DMS79 treated with DMSO at 0.1 percent for 48 hours (cell line): ENCODE results near the gene OLAH.
"Not testable (repeated sequence)": the region's sequence is repeated elsewhere in the genome, so short reads cannot be mapped to it uniquely, and the experiment has no call there.

Experiments used
- DNase-seq: peaks from one replicate; lab custom pipeline; 2025; lab: John Stamatoyannopoulos, UW

OLAH gene

DNA sequence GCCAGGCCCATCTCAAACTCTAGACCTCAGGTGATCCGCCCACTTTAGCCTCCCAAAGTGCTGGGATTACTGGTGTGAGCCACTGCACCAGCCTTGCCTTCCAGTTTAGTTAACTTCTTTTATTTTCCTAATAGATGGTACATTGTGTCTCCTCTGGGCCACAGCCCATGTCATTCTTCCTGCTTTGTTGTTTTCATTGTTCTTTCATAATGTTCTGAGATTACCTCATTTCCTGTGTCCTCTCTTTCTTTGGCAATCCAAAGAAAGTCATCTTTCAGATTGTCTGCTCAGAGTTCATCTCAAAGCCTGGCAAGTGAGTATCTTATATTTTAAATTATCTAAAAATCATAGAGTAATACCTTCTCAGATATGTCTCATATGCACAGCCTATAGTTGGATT lies at the start of gene OLAH:
TSS of gene OLAH (plus strand) at position 270 of the 400 bp plus-strand sequence. CDS start 3,346 bp downstream, outside the sequence.
- no peak for DNase-seq

DNA sequence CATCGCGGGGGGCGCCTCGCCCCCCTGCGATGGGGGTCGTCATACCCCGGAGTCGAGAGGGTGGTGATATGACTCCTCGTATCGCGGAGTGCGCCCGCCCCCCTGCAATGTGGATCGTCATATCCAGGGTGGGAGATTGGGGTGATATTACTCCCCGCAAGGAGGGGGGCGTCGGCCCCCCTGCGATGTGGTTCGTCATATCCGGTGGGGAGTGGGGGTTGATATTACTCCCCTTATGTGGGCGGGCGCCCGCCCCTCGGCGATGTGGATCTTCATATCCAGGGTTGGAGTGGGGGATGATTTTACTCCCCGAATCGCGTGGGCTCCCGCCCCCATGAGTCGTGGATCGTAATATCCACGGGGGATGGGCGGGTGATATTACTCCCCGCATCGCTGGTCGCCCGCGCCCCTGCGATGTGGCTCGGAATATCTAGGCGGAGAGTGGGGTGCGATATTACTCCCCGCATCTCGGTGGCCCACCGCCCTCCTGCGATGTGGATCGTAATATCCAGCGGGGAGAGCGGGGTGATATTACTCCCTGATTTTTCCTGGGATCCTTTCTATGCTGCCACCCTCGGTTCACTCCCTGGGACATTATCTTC lies 47.7 kb upstream of the OLAH start:
- DNase-seq, result no peak

DNA sequence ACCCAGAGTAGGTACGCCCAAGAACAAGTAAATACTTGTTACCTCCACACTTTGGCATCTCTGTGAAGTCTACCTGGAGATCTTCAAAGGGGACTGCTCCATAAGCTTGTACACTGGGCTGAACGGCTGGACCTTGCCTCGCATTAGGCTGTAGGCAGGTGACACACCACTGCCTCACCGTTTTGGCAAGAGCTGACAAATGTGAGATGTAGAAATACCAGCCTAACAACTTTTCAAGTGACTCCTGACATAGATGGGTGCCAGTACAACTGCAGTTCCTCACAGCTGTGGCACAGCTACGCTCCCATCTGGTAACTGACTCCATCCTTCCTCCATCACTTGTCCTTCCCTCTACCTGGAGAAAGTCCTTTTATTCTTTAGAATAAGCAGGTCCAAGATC lies 30.2 kb upstream of the OLAH start:
- DNase-seq, result peak; percentile 2

DNA sequence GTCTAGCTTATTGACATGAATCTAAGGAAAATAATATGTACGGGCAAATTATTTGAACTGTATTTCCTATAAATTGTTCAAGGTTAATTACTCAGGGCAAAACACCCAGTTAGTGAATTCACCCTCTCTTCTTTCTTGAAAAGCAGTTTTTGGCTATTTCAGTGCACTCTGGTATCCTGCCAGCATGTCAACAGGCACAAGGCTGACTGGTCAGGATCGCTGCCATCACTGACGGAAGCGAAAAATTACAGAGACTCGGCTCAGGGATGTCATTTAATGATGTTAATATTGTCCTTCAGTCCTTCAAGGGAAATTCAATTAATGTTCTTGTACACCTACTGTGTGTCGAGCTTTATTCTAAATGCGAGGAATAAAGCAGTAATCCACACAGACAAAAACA lies 28.3 kb upstream of the OLAH start:
- no peak for DNase-seq

DNA sequence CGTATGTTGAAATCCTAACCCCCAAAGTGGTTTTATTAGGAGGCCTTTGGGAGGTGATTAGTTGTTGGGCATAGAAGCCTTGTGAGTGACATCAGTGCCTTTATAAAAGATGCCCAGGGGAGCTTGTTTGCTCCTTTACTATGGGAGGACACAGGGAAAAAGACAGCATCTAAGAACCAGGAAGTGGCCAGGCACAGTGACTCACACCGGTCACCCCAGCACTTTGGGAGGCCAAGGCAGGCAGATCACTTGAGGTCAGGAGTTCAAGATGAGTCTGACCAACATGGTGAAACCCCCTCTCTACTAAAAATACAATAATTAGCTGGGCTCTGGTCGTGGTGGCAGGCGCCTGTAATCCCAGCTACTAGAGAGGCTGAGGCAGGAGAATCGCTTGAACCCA lies 22.8 kb upstream of the OLAH start:
- not testable (repeated sequence) for DNase-seq

DNA sequence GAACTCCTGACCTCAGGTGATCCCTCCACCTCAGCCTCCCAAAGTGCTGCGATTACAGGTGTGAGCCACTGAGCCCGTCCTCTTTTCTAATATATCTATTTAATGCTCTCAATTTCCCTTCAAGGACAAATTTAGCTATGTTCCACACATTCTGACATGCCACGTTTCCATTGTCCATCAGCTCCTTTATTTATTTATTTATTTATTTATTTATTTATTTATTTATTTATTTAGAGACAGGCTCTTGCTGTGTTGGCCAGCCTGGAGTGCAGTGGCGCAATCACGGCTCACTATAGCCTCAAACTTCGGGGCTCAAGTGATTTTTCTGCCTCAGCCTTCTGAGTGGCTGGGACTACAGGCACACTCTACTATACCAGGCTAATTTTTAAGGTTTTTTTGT lies 20.7 kb upstream of the OLAH start:
- DNase-seq, result not testable (repeated sequence)

DNA sequence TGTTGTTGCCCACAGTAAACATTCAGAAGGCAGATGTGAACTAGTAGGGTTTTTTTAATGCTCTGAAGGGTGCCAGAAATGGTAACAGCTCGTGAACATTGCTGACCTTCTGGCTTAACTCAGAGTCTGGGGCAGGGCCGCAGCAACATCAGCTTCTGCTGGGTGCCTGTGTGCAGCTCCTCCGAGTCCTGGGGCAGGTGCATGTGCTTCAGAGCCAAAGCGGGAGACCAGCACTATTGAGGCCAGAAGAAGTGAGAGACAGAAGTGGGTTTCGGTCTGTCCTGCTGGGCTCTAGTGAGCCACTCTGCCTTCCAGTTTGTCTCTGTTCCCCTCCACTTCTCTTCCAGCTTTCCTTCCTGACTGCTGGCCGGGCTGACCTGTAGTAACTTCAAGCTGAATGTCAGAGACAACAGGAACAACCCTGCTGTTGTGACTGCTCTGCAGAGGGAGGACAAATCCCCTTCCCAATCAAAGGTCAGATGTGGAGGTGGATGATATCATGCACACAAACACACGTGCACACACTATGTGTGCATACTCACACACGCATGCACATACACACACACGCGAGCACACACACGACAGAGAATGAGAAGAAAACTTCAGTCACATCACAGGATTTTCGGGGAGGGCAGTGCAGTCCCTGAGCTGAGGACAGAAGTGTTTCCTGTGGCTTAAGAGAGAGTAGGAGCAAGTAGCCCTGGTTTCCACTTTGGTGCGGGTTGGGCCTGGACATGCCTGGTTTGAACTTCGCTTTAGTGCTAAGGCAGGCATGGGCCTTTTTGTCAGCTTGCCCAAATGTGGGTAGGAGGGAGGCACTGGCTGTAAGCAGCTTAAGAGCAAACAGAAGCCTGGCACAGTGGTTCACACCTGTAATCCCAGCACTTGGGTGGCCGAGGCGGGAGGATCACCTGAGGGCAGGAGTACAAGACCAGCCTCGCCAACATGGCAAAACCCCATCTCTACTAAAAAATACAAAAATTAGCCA lies 19.4 kb upstream of the OLAH start:
- DNase-seq, result not testable (repeated sequence)

DNA sequence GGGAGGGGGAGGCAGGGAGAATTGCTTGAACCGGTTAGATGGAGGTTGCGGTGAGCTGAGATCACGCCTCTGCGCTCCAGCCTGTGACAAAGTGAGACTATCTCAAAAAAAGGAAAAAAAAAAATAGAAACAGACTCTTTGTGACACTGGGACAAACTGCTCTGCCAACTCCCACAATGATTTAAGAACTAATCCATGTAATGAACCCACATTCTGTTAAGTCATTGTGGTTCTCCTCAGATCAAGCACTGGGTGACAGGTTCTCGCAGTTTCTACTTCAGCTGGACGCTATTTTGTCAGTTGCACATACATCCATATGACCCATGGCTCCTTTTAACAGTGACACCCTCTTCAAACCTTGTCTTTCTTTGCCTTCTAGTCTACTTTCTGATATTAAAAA lies 18.7 kb upstream of the OLAH start:
- not testable (repeated sequence) for DNase-seq

DNA sequence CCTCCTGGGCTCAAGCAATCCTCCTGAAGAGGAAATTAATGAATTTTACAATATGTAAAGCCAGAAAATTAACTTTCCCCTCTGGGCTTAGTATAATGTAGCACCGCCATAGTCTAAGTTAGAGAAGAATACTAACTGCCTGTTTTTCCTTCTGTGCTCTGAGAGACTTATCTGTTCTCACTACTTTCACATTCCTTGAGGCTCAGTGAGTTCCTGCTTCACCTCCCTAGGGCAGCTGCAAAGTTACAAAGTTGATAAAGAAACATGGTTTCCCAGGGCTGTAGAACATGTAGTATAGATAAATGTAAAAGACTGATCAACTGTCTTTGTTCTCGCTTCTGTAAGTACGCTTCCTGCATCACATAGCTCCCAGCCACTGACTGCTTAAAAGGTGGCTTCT lies 16.0 kb upstream of the OLAH start:
- DNase-seq, result no peak

DNA sequence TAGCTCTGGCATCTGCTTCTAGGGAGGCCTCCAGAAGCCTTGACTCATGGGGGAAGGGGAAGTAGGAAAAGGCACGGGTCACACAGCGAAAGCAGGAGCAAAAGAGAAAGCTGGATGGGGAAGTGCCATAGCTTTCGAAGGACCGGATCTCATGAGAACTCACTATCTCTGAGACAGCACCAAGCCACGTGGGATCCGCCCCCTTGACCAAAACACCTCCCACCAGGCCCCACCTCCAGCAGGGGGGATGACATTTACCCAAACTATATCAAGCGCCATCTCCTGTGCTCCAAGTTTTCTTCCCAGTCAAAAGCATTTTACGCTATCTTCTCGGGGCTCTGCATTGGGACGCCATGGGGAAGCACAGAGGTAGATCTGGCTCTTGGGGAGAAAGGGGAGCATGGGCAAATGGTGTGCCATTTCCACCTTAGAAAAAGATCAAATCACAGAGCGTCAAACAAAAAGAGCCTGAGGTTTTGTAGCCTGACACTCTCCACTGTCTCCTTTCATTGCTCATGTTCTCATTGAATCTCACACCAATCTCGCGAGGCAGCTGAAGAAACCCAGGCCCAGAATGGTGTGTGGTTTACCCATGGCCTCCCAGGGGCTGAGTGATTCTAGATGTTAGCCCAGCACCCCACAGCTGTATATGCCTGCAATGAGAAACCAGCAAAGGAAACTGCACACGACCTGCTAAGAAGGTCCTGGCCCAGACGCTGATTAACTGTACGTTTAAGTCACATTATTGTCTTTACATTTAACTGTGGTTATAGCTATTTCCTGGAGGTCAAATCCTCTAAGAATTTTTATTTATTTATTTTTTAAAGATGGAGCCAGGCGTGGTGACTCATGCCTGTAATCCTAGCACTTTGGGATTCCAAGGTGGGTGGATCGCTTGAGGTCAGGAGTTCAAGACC lies 8.1 kb upstream of the OLAH start:
- DNase-seq, result no peak

DNA sequence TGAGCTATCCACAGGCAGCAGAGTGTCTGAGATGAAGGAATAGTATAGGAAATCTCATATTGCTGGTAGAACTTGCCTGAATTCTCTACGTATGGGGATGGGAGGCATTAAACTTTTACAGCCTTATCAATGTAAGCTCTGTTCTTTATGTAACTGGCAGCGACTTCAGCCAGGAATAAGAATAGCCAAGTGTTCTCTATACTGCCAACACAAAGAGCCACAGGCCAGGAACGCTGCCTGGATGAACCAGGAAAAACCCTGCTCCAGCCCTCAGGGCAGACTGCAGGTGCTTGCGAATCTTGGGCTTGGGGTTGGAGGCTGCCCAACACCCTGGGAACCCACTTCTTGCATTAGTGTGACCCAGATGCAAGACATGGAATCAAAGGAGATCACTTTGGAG lies 6.1 kb upstream of the OLAH start:
- DNase-seq, result no peak

DNA sequence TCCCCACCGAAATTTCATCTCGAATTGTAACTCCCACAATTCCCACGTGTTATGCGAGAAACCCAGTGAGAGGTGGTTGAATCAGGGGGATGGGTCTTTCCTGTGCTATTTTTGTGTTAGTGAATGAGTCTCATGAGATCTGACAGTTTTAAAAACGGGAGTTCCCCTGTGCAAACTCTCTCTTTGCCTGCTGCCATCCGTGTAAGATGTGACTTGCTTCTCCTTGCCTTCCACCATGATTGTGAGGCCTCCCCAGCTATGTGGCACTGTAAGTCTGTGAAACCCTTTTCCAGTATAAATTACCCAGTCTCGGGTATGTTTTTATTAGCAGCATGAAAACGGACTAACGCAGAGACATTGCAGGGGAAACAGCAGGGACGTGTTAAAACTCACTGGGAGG lies 5.3 kb upstream of the OLAH start:
- no peak for DNase-seq

DNA sequence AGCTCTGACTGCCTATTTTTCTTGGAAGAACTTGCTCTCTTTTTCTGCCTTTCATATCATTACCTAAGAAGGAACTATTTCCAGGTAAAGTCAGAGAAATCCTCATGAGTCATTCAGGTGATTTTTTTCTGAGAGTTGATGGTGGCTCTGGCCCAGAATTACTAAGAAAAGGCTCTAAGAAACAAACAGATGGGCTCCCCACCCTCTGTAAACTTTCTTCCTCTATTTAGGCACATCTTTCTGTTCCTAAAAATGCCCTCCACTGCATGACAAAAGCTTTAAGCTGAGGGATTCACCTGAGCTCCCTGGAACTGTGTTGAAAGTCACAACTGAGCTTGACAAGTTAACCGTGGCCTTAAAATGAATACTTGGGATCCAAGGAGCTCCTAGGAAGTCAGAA lies 1.6 kb downstream of the OLAH start:
- DNase-seq, result no peak

DNA sequence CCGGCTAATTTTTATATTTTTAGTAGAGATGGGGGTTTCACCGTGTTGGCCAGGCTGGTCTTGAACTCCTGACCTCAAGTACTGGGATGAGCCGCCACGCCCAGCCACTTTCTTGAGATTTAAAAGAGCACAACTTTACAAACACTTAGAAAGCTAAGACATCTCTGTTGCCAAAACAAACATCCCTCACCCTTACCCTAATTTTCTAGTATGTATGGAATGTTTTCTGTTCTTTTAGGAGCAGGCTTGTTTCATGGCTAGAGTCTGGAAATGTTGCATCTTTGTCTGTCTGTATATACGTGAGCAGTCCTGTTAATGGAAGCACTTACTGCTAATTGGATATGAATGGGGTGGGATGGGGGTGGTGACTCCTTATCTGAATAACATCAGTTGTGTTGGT lies 2.9 kb downstream of the OLAH start:
- DNase-seq, result no peak

DNA sequence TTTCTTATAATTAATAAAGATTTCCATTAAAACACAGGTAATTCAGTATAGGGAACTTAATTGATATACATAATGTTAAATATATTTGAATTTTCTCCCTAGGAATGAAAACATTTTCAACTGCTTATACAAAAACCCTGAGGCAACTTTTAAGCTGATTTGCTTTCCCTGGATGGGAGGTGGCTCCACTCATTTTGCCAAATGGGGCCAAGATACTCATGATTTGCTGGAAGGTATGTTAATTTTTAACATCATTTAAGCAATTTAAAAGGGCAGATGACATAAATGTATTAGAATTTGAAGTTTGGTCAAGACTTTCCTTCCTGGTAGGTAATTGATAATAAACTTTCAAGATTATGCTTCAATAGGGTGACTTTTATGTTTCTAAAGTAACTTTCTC lies 5.8 kb downstream of the OLAH start:
- DNase-seq, result no peak

DNA sequence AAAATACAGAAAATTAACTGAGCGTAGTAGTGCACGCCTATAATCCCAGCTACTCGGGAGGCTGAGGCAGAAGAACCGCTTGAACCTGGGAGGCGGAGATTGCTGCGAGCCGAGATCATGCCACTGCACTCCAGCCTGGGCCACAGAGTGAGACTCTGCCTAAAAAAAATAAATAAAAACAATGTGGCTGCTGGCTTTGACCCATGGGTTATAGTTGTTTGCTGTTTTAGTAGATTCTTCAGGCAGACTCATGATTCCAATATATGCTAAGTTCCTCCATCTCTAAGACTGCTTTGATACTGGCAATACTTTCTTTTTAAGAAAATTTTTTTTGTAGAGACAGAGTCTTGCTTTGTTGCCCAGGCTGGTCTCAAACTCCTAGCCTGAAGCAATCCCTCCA lies 8.4 kb downstream of the OLAH start:
- DNase-seq, result no peak

DNA sequence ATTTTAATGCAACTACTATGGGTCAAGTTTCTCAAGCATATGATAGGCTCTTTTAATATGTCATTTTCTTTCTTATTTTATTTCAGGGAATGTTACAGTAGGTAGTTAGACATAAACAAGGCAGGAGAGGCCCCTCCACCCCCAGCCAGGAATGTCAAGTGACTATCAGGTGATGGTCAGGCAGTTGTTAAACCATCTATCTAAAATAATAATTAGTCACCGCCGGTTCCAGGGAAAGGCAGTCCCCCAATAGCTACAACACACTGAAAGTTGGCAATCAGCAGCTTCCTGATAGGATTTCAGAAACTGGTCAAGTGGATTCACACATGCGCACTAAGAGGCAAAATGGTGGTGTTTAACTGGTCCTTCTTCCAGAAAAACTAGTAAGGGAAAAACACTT lies 9.3 kb downstream of the OLAH start:
- no peak for DNase-seq

DNA sequence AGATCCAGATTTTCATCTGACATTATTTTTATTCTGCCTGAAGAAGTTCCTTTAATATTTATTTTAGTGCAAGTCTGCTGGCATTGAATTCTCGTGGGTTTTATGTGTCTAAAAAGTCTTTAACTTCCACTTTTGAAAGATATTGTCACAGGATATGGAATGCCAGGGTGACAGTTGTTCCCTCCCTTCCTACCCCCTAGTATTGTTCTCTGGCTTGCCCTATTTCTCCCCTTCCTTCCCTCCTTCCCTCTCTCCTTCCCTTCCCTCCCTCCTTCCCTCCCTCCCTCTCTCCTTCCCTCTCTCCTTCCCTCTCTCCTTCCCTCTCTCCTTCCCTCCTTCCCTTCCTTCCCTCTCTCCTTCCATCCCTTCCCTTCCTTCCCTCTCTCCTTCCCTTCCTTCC lies 14.9 kb downstream of the OLAH start:
- no peak for DNase-seq

DNA sequence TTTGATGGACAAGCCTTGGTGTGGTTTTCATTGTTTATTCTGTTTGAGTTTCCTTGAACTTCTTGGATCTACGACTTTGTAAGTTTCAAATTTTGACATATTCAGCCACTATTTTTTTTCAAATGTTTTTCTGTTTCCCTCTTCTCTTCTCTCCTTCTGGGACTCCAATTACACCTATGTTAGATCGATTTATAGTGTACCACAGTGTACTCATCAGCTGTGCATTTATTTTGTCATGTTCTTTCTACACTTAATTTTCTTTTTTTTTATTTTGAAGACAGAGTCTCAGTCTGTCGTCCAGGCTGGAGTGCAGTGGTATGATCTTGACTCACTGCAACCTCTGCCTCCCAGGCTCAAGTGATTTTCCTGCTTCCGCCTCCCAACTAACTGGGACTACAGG lies 16.2 kb downstream of the OLAH start:
- no peak for DNase-seq

DNA sequence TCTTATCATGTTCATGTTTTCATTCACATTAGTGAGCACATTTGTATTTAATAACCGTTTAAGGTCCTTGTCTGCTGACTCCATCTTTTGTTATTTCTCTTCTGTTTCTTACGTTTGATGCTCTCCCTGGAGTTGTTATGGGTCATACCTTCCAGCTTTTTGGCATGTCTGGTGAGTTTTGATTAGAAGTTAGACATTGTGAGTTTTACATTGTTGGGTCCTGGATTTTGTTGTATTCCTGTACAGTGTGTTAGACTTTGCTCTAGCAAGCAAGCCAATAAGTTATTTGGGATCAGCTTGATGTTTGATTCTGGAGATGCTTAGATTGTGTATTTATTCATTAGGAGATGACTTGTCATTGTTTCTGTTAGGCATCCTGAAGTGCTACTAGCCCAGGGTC lies 16.9 kb downstream of the OLAH start:
- no peak for DNase-seq

DNA sequence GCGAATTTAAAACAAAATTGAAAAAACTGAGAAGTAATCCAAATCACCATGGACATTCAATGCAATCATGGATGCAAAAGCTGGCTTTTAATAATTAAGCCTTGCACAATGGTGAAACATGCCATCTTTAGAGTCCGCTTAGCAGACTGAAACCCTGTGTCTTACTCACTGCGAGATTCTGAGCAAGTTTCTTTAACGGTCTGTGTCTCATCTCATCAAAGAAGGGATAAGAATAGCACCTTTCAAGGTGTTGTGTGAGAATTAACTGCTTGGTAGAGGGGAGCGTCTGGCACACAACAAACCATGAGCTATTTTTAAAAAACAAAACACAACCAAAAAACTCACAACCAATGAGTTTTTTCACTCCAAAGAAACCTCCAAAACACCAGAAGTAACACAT lies 23.4 kb downstream of the OLAH start:
- no peak for DNase-seq

DNA sequence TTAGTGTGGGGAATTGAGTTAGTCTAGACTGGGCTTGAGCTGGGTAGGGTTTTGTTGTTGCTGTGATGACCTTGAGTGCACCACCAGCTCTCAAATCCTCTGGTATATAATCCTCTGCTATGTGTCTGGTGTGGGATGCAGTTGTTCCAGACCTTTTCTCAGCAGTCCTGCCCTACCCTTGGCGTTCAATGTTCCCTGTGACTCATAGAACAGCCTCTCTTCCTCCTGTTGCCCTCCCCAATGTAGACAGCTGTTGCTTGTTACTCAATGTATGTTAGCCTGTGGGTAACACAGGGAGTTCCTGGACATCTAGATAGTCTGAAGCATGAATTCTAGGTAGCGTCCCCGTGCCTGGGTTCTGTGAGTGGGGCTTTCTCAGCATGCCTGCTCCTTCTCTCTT lies 25.1 kb downstream of the OLAH start:
- DNase-seq, result no peak
